ENCODE data around the gene SSTR1.
"Not testable (repeated sequence)": the region's sequence is repeated elsewhere in the genome, so short reads cannot be mapped to it uniquely, and the experiment has no call there.

Gene SSTR1, protein sequence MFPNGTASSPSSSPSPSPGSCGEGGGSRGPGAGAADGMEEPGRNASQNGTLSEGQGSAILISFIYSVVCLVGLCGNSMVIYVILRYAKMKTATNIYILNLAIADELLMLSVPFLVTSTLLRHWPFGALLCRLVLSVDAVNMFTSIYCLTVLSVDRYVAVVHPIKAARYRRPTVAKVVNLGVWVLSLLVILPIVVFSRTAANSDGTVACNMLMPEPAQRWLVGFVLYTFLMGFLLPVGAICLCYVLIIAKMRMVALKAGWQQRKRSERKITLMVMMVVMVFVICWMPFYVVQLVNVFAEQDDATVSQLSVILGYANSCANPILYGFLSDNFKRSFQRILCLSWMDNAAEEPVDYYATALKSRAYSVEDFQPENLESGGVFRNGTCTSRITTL

DNA sequence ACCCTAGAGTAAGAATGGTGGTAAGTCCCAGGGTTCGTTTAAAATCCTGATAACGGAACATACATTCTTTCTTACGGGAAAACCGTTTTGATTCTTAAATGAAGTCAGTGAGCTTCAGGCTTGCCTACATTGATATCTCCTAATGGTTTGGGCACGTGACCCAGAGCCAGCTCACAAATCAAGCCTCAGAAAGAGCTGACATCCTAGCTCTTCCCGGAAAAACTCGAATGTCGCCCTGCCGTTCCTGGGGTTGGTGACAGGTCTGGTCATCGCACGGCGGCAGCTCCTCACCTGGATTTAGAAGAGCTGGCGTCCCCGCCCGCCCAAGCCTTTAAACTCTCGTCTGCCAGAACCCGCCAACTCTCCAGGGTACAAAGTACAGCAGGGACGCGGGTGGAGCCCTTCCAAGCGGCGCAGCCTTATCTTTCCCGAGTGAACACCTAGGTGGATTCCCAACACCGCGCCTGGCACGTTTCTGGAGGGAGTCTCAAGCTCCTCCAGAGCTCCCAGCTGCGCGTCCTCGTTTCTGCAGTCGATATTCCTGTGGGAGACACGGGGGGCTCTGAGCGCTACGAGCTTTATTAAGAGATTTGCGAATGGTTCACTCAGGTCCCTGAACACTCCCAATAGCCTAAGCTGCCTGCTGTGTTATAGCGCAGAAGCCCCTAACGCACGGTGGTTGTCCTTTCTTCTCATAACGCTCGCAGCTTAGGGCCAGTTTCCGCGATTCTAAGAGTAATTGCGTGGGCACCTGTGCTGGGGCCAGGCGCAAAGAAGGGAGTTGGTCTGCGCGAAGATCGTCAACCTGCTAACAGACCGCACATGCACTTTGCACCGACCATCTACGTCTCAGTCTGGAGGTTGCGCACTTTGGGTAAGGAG lies at the start of gene SSTR1:
TSS of gene SSTR1 (plus strand) at position 169 of the 882 bp plus-strand sequence. CDS start 1,486 bp downstream, outside the sequence.
- Mint-ChIP-seq H3K4me1 (ENCODE audit: low read depth) (peaks cover 4% of the 10 kb centered on the region), H3K27ac (no peak within 1 kb of the TSS), H3K9me3 (no peaks in the 10 kb centered on the region), H3K27me3 (peaks cover 50% of the 10 kb centered on the region), H3K4me3 (no peak within 1 kb of the TSS), H3K36me3 (ENCODE audit: low read depth) (no peaks in the 10 kb centered on the region)
- intact Hi-C loops (cut with micrococcal nuclease), result no loop called here

DNA sequence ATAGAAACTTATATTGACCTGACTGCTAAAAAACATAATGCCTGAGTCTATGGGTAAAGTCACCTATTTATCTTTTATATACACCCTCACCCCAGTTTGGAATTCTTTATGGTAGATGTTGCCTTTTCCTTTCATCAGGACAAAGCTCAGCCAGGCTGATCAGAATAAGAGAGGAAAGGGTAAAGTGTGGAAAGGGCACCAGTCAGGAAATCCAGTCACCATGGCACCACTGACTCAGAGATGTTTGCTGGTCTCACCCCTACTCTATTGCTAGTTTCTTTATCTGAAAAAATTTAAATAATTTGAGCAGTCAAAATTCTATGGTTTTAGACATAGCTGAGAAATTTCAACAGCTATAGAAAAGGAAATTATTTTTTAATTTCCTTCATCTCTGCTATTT lies 49.2 kb upstream of the SSTR1 start:
- no peak overlapping the region for H3K27ac Mint-ChIP-seq
- intact Hi-C loops (cut with micrococcal nuclease), result no loop called here

DNA sequence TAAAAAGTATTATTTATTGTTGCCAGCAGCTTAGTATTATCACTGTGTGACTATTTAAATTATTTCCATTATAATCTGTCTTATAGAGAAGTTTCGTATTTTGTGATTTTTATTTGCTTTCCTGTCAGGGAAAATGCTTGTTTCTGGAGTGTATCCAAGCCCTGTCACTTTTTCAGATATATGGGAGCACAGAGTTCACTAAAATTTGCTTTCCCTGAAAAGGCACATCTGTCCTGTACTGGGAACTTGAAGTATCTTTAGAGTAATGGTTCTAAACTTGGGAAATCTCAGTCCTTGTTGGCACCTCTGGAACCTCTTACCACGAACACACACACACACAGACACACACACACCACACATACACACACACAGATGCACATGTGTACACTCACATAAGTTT lies 39.3 kb upstream of the SSTR1 start:
- Mint-ChIP-seq H3K4me1 (ENCODE audit: low read depth) (no peaks in the 10 kb centered on the region), H3K36me3 (ENCODE audit: low read depth) (no peaks in the 10 kb centered on the region), H3K4me3 (no peak overlapping the region), H3K27ac (no peak overlapping the region), H3K9me3 (no peaks in the 10 kb centered on the region), H3K27me3 (no peaks in the 10 kb centered on the region)
- intact Hi-C loops (cut with micrococcal nuclease), result no loop called here

More for the DNA sequence above, 49.2 kb upstream of the SSTR1 start:
- Mint-ChIP-seq H3K9me3 (no peaks in the 10 kb centered on the region), H3K4me3 (no peak overlapping the region), H3K36me3 (ENCODE audit: low read depth) (no peaks in the 10 kb centered on the region), H3K27me3 (no peaks in the 10 kb centered on the region), H3K4me1 (ENCODE audit: low read depth) (no peaks in the 10 kb centered on the region)

DNA sequence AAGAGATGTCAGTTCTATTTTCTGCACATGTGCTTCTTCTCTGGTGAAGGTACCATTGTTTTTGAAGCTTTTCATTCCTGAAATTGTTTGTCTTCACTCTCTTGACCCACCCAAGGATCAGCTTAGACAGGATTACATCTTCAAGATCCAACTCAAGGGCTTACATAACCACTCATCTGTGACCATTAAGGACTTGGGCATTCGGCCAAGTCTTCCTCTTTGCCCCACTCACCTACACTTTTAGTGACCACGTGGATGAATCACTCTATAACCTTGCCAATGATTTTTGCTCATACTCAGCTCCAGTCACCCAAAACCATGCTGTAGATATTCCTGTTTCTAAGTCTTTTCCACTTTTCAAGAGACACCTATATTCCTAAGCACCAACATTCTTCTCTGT lies 36.5 kb upstream of the SSTR1 start:
- intact Hi-C loops (cut with micrococcal nuclease), result no loop called here
- Mint-ChIP-seq H3K9me3 (peaks cover 12% of the 10 kb centered on the region), H3K27ac (no peak overlapping the region), H3K36me3 (ENCODE audit: low read depth) (no peaks in the 10 kb centered on the region), H3K4me3 (no peak overlapping the region), H3K4me1 (ENCODE audit: low read depth) (no peaks in the 10 kb centered on the region), H3K27me3 (no peaks in the 10 kb centered on the region)

DNA sequence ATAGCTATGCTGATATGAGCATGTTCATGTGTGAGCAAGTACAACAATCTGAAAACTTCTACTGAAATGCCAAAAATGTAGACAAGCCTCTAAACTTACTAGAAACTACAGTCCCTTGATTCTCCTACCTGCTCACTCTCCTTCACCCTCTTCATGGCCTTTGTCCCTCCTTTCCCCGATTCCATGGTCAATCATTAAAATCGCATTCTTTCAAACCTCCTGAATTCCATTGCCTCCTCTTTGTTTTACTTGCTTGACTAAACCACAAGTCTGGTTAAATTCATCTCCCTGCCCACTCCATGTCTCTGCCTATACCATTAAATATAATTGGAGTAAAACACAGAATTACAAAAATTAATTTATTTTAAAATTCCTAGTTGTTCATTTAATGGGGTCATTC lies 33.0 kb upstream of the SSTR1 start:
- intact Hi-C loops (cut with micrococcal nuclease), result no loop called here
- H3K36me3 Mint-ChIP-seq (ENCODE audit: low read depth), result no peaks in the 10 kb centered on the region
- H3K27me3 Mint-ChIP-seq, result no peaks in the 10 kb centered on the region
- no peak overlapping the region for H3K4me3 Mint-ChIP-seq
- H3K27ac Mint-ChIP-seq, result no peak overlapping the region
- H3K9me3 Mint-ChIP-seq, result peaks cover 31% of the 10 kb centered on the region
- H3K4me1 Mint-ChIP-seq (ENCODE audit: low read depth), result no peaks in the 10 kb centered on the region

DNA sequence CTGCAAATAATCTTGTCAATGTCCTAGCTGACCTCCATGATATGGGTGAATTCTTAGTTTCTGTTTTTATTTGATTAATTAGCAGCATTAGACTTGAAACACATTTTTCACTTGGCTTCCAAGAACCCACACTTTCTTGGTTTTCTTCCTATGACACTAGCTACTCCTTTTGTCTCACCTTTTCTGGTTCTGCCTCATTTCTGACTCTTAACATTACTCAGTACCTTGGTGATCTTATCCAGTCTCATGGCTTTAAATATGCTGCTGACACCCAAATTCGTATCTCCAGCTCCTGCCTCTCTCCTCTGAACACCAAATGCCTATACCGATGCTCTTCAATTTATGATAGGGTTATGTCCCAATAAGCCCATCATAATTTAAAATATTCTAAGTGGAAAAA lies 32.0 kb upstream of the SSTR1 start:
- Mint-ChIP-seq H3K9me3 (peaks cover 32% of the 10 kb centered on the region), H3K4me1 (ENCODE audit: low read depth) (no peaks in the 10 kb centered on the region), H3K36me3 (ENCODE audit: low read depth) (no peaks in the 10 kb centered on the region), H3K4me3 (no peak overlapping the region), H3K27ac (no peak overlapping the region), H3K27me3 (no peaks in the 10 kb centered on the region)
- intact Hi-C loops (cut with micrococcal nuclease), result no loop called here

DNA sequence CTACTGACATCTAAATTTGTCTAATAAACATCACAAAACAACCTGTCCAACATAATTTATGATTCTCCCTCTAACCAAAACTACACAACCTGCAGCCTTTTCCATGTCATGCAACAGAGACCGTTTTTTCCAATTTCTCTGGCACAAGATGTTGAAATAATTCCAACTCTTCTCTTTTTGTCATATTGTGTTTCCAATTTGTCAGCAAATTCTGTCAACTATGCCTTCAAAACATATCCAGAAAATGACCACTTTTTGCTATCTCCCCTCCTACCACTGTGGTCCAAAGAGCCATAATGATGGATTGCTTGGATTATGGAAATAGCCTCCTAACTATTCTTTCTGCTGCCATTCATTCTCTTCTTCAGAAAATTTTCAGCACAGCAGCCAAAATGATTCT lies 31.3 kb upstream of the SSTR1 start:
- Mint-ChIP-seq H3K27me3 (no peaks in the 10 kb centered on the region), H3K4me1 (ENCODE audit: low read depth) (no peaks in the 10 kb centered on the region), H3K4me3 (no peak overlapping the region), H3K36me3 (ENCODE audit: low read depth) (no peaks in the 10 kb centered on the region), H3K9me3 (peaks cover 32% of the 10 kb centered on the region), H3K27ac (no peak overlapping the region)
- intact Hi-C loops (cut with micrococcal nuclease), result no loop called here

DNA sequence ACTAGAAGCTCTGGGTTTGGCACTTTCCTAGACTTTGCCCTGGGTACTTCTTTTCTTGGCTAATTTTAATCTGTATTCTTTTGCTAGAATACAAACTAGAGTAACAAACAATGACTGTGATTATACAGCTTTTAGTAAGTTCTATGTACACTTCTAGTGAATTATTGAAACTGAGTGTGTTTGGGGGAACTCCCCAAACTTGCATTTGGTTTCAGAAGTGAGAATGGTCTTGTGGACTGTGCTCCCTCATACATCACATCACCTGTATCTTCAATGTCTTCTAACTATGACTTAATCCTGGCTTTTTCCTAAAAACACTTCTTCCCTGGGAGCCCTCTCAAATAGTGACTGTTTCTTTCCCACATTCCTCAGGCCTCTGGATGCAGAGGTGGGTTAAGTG lies 23.6 kb upstream of the SSTR1 start:
- intact Hi-C loops (cut with micrococcal nuclease), result no loop called here
- H3K36me3 Mint-ChIP-seq (ENCODE audit: low read depth), result no peaks in the 10 kb centered on the region
- H3K27ac Mint-ChIP-seq, result no peak overlapping the region
- no peaks in the 10 kb centered on the region for H3K27me3 Mint-ChIP-seq
- H3K4me3 Mint-ChIP-seq, result no peak overlapping the region
- H3K4me1 Mint-ChIP-seq (ENCODE audit: low read depth), result no peaks in the 10 kb centered on the region
- H3K9me3 Mint-ChIP-seq, result peaks cover 7% of the 10 kb centered on the region

DNA sequence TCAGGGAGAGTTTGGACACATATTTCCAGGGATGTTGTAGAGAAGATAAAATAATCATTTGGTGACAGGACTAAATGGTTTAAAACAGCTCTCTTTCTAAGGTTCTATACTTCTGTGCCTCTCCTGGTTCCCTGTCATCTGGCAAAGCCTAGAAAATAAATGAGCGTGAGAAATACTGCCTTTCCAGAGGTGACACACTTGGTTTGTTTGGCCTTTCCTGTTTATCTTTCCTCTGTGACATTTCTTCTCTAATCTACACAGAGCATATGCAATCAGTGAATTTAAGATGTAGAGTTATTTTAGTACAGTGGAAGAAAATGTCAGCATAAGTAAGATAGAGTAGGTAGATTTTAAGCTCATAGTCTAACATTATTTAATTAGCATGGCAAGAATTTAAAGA lies 22.0 kb upstream of the SSTR1 start:
- Mint-ChIP-seq H3K27me3 (no peaks in the 10 kb centered on the region), H3K4me3 (no peak overlapping the region), H3K9me3 (no peaks in the 10 kb centered on the region), H3K36me3 (ENCODE audit: low read depth) (no peaks in the 10 kb centered on the region), H3K27ac (no peak overlapping the region), H3K4me1 (ENCODE audit: low read depth) (no peaks in the 10 kb centered on the region)
- intact Hi-C loops (cut with micrococcal nuclease), result no loop called here

DNA sequence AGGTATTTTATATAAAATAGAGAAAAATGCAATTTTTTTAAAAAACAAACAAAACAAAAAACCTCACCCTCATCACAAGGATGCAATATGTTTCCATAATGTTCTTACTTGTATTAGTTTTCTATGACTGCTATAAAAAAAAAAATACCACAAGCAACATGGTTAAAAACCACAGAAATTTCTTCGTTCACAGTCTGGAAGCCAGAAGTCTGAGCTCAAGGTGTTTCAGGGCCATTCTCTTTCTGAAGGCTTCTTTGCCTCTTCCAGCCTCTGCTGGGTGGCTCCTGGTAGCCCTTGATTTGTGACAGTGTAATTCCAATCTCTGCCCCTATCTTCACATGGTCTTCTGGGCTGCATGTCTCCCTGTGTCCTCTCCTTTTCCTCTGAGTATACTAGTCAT lies 21.5 kb upstream of the SSTR1 start:
- H3K27me3 Mint-ChIP-seq, result no peaks in the 10 kb centered on the region
- no peaks in the 10 kb centered on the region for H3K4me1 Mint-ChIP-seq (ENCODE audit: low read depth)
- intact Hi-C loops (cut with micrococcal nuclease), result no loop called here
- no peaks in the 10 kb centered on the region for H3K36me3 Mint-ChIP-seq (ENCODE audit: low read depth)
- H3K9me3 Mint-ChIP-seq, result no peaks in the 10 kb centered on the region
- H3K27ac Mint-ChIP-seq, result no peak overlapping the region
- H3K4me3 Mint-ChIP-seq, result no peak overlapping the region

DNA sequence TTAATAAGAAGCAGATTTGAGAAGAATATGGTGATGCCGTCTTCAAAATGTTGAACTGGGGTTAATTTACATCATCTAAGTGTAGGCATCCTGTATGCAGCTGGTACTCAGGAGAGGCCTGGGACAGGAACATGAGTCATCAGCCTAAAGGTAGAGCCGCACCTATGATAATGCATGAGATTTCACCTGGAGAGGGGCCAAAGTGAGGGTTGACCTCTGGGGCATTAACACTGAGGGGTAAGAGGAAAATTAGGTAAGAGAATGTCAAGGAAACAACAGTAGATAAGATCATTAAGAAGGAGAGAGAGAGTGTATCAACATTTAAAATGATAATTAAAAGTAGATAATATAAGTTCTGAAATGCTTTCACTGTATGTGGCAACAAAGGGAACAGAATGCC lies 20.2 kb upstream of the SSTR1 start:
- Mint-ChIP-seq H3K27ac (no peak overlapping the region), H3K4me3 (no peak overlapping the region), H3K9me3 (no peaks in the 10 kb centered on the region), H3K4me1 (ENCODE audit: low read depth) (no peaks in the 10 kb centered on the region), H3K27me3 (no peaks in the 10 kb centered on the region), H3K36me3 (ENCODE audit: low read depth) (no peaks in the 10 kb centered on the region)
- intact Hi-C loops (cut with micrococcal nuclease), result no loop called here

DNA sequence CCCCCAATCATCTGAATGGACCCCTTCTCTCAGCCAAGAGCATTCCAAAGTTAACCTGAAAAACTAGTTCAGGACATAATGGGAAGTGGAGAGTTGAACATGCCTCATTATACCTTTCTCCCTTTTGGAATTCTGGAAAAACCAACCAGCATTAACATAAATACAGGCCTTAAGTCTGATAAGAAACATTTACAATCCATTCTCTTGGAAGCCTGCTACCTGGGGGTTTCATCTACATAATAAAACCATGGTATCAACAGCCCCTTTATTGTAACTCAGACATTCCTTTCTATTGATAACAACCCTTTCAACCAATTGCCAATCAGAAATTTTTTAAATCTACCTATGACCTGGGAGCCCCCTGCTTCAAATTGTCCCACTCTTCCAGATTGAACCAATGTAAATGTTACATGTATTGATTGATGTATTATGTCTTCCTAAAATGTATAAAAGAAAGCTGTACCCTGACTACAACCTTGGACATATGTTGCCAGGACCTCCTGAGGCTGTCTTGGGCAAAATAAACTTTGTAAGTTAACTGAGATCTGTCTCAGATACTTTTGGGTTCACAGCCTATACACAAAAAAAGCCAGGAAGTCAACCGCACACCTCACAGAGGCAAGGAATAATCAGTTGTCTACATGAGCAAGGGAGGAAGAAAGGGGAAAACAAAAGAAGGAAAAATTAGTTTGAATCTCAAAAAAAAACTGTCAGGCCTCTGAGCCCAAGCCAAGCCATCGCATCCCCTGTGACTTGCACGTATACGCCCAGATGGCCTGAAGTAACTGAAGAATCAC lies 17.6 kb upstream of the SSTR1 start:
- H3K4me1 Mint-ChIP-seq (ENCODE audit: low read depth), result no peaks in the 10 kb centered on the region
- H3K27me3 Mint-ChIP-seq, result no peaks in the 10 kb centered on the region
- no peaks in the 10 kb centered on the region for H3K9me3 Mint-ChIP-seq
- H3K4me3 Mint-ChIP-seq, result no peak overlapping the region
- intact Hi-C loops (cut with micrococcal nuclease), result no loop called here
- H3K36me3 Mint-ChIP-seq (ENCODE audit: low read depth), result no peaks in the 10 kb centered on the region
- H3K27ac Mint-ChIP-seq, result no peak overlapping the region

DNA sequence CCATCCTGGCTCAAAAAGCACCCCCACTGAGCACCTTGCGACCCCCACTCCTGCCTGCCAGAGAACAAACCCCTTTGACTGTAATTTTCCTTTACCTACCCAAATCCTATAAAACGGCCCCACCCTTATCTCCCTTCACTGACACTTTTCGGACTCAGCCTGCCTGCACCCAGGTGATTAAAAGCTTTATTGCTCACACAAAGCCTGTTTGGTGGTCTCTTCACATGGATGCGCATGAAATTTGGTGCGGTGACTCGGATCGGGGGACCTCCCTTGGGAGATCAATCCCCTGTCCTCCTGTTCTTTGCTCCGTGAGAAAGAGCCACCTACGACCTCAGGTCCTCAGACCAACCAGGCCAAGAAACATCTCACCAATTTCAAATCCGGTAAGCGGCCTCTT lies 16.9 kb upstream of the SSTR1 start:
- H3K27ac Mint-ChIP-seq; H3K4me3 Mint-ChIP-seq; H3K36me3 Mint-ChIP-seq (ENCODE audit: low read depth); H3K27me3 Mint-ChIP-seq; H3K4me1 Mint-ChIP-seq (ENCODE audit: low read depth); intact Hi-C loops (cut with micrococcal nuclease); H3K9me3 Mint-ChIP-seq: not testable (repeated sequence)

DNA sequence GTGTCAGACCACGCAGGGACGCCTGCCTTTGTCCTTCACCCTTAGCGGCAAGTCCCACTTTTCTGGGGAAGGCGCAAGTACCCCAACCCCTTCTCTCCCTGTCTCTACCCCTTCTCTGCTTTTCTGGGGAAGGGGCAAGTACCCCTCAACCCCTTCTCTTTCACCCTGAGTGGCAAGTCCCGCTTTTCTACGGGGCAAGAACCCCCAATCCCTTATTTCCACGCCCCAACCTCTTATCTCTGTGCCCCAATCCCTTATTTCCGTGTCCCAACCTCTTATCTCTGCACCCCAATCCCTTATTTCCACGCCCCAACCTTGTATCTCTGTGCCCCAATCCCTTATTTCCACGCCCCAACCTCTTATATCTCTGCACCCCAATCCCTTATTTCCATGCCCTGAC lies 16.2 kb upstream of the SSTR1 start:
- H3K4me3 Mint-ChIP-seq; H3K27ac Mint-ChIP-seq; H3K27me3 Mint-ChIP-seq; H3K36me3 Mint-ChIP-seq (ENCODE audit: low read depth); H3K4me1 Mint-ChIP-seq (ENCODE audit: low read depth); intact Hi-C loops (cut with micrococcal nuclease); H3K9me3 Mint-ChIP-seq: not testable (repeated sequence)

Data from dendritic cell treated with granulocyte-macrophage colony-stimulating factor and Interleukin-4, amounts not matched to agents 40 ng/mL and 50 ng/mL, for 4 days (primary cell).